HG02852 (cell line): ENCODE measurements around the gene ESRRA.

Experiments used
- ATAC-seq: cut with Tn5 transposase; IDR thresholded peaks from one replicate; pipeline ENCODE4 v1.9.1; 2021; ENCODE audit warnings: mild to moderate bottlenecking, moderate library complexity; ENCODE audit not compliant: unreplicated experiment

ESRRA gene

GRCh38 chr11:64327375-64327774, 22.1 kb downstream of the ESRRA start:
- ATAC-seq: no peak

DNA sequence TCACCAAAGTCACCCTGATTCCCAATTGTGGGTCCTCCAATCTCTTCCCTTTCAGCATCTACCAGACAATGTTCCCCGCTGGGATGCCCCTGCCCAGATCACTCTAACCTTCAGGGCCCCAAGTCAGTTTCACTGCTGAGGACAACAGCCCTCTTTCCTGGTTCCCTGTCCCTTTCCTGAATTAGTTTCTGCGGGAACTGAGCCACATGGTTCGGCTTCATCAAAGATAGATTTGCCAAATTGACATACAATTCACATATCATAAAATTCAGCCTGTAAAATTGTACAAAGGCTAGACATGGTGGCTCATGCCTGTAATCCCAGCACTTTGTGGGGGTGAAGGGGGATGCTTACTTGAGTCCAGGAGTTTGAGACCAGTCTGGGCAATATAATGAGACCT, 22.7 kb downstream of the ESRRA start:
- ATAC-seq: no peak

- no peak for ATAC-seq
These were observed 25.6 kb downstream of the ESRRA start for GRCh38 chr11:64330888-64331287.

DNA sequence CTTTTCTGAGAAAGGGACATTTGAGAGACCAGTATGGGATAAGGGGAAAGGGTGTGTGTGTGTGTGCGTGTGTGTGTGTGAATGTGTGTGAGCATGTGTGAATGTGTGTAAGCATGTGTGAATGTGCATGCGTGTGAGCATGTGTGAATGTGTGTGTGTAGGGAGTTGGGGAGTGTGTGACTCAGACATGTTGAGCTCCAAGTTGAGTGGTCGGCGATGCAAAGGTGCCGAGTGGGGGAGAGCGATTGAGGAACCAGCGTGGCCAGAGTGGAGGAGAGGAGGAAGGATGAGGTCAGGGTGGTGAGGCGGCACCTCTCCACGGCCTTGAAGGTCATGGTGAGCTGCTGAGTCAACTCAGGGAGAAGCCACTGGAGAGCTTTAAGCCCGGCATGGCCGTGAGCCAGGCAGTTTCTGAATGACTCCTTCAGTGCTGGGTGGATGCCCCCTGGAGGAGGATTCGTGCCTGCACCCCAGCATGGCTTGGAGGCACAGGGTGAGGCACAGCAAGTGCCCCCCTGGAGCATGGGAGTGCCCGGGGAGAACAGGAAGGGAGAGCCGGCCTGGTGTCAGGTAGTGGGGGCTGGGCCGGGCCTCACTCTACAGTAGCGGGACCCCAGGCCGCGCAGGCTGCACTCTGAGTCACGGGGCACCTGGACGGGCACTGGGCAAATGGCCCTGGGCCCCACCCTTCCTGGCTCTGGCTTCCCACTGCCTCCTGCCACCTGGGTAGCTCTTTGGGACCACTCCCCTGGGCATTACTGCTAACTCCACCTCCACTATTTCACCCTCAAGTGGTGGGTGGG, 26.4 kb downstream of the ESRRA start:
- no peak for ATAC-seq

- ATAC-seq: no peak
These were observed 28.2 kb downstream of the ESRRA start for GRCh38 chr11:64333556-64333955.

GRCh38 chr11:64334764-64335735, 29.7 kb downstream of the ESRRA start:
- ATAC-seq: peak; percentile 74

DNA sequence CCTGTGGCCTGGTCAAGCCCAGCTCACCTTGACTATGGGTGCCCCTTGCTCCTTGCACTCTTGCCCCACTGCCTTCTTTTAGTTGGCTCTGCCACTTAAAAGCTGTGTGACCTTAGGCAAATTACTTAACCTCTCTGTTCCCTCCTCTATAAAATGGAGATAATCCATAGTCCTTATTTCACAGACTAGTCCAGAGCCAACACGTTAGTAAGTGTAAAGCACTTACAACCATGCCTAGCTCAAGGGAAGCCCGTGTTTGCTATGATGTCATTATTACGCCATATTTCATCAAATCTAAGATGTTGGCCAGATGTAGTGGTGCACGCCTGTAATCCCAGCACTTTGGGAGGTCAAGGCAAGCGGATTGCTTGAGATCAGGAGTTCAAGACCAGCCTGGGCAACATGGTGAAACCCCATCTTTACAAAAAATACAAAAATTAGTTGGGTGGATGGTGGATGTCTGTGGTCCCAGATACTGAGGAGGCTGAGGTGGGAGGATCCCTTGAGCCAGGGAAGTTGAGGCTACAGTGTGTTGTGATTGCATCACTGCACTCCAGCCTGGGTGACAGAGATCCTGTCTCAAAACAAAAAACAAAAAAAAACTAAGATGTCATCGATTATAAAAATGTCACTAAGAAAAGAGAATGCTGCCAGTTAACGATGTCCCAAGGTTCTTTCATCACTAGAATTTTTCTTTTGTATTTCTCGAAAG, 32.4 kb downstream of the ESRRA start:
- ATAC-seq: no peak

DNA sequence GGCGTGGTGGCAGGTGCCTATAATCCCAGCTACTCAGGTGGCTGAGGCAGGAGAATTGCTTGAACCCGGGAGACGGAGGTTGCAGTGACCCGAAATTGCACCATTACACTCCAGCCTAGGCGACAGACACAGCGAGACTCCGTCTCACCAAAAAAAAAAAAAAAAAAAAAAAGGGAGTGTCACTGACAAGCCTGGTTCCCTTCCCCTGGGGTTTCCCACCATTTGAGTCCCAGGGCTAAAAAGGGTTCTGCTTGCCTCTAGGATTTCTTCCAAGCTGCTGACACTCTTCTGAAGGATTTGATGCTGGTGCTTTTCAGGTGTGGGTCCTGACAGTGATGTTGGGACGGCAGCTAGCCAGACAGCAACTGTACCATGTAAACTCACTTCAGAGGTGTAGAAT, 33.4 kb downstream of the ESRRA start:
- ATAC-seq: no peak

DNA sequence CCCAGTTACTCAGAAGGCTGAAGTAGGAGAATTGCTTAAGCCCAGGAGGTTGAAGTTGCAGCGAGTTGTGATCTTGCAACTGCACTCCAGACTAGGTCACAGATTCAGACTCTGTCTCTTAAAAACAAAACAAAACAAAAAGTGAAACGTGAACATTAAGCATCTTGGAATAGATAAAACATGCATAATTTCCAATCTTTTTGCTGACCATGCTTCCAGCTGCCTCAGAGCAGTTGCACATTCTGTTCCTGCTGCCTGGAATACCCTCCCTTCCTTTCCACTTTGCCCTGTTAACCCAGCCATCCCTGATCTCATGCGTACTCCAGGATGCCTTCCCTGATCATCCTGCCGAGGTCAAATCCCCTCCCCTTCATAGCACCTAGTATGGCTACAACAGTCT, 34.0 kb downstream of the ESRRA start:
- no peak for ATAC-seq

DNA sequence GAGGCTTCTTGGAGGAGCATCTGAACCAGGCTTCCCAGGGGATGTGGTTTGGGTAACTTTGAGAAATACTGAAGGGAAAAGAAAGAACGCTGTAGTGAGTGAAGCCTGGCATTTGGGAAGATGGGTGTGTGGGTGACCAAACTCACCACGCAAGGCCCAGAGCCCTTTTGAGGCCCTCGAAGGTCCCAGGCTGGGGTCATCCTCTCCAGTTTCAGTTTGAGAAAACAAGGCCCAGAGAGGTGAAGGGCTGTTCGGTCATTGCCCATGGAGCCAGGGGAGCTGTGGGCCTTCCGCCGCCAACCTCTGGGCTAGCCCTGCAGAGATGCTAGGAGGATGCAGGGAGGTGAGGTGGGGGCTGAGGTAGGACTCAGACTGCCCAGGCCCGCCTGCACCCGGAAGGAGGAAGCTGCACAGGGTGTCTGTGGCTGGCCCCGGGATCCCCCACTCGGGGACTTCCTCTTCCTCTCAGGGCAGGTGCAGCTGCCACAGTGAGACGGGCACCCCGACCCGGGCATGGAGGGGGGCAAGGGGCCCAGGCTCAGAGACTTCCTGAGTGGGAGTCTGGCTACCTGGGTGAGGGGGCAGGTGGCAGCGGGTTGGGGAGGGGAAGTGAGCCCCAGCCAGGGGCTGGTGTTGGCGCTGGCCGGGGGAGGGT, 34.6 kb downstream of the ESRRA start, which contains the start of gene CCDC88B:
Gene CCDC88B, plus strand, starts transcription at position 451 of the 655 bp plus-strand sequence. Its CDS starts 63 bp downstream, at position 514.
- ATAC-seq: peak; percentile 54

- peak; percentile 47 for ATAC-seq
These were observed 35.5 kb downstream of the ESRRA start for GRCh38 chr11:64340671-64341335.

DNA sequence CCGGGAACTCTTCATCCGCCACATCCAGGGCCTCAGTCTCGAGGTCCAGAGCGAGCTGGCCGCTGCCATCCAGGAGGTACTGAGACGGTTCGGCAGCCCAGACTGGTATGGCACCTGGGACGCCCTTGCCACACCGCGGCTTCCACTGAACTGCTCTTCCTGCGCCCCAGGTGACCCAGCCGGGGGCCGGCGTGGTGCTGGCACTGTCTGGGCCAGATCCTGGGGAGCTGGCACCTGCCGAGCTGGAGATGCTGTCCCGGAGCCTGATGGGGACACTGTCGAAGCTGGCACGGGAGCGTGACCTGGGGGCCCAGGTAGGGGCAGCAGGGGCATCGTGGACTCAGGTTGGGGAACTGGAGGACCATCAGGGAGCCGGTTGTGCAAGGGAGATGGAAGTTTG, 36.1 kb downstream of the ESRRA start:
- ATAC-seq: no peak

DNA sequence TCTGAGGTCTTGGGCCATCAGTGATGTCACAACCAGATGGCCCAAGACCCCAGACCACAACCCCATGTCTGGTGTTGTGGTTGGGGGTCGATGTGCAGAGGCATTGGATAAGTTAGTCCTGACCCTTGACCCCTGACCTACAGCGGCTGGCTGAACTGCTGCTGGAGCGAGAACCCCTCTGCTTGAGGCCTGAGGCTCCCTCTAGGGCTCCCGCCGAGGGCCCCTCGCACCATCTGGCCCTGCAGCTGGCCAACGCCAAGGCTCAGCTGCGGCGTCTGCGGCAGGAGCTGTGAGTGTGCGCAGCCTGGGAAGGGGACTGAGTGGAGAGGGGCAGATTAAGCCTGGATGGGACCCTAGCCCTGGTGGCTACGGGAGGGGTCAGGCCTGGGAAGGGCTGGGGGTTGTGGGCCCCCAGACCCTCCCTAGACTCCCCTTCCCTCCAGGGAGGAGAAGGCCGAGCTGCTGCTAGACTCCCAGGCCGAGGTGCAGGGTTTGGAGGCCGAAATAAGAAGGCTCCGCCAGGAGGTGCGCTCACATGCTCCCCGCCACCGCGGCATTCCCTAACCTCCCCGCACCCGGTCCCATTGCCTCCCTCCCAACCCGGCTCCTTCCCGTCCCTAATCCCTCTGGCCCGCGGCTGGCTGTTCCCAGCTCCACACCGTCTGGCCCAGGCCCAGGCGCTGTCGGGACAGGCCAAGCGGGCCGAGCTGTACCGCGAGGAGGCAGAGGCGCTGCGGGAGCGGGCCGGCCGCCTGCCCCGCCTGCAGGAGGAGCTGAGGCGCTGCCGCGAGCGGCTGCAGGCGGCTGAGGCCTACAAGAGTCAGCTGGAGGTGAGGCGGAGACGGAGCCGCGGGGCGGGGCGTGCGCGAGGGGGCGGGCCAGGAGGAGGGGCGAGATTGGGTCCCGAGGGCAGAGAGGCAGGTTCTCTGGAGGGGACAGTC, 36.8 kb downstream of the ESRRA start:
- ATAC-seq: no peak

- no peak for ATAC-seq
These were observed 37.8 kb downstream of the ESRRA start for GRCh38 chr11:64342869-64343745.

DNA sequence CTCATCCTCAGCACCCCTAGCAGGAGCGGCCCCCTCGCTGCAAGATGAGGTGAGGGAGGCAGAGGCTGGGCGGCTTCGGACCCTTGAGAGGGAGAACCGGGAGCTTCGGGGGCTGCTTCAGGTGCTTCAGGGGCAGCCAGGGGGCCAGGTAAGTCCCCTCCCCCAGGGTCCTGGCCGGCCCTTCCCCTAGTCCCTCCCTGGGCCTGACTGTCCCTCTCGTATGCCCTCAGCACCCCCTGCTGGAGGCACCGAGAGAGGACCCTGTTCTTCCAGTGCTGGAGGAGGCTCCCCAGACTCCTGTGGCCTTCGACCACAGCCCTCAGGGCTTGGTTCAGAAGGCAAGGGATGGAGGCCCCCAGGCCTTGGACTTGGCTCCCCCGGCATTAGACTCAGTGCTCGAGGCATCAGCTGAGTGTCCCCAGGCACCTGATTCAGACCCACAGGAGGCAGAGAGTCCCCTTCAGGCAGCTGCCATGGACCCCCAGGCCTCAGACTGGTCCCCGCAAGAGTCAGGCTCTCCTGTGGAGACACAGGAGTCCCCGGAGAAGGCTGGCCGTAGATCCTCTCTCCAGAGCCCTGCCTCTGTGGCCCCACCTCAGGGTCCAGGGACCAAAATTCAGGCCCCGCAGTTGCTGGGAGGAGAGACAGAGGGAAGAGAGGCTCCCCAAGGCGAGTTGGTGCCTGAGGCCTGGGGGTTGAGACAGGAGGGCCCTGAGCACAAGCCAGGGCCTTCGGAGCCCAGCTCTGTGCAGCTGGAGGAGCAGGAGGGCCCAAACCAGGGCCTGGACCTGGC, 38.6 kb downstream of the ESRRA start:
- ATAC-seq: no peak

DNA sequence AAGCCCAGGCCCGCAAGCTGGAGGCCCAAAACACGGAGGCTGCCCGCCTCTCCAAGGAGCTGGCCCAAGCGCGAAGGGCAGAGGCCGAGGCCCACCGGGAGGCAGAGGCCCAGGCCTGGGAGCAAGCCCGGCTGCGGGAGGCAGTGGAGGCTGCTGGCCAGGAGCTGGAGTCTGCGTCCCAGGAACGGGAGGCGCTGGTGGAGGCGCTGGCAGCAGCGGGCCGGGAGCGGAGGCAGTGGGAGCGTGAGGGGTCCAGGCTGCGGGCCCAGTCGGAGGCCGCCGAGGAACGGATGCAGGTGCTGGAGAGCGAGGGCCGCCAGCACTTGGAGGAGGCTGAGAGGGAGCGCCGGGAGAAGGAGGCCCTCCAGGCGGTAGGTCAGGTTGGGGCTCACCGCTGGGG, 39.5 kb downstream of the ESRRA start:
- ATAC-seq: no peak

DNA sequence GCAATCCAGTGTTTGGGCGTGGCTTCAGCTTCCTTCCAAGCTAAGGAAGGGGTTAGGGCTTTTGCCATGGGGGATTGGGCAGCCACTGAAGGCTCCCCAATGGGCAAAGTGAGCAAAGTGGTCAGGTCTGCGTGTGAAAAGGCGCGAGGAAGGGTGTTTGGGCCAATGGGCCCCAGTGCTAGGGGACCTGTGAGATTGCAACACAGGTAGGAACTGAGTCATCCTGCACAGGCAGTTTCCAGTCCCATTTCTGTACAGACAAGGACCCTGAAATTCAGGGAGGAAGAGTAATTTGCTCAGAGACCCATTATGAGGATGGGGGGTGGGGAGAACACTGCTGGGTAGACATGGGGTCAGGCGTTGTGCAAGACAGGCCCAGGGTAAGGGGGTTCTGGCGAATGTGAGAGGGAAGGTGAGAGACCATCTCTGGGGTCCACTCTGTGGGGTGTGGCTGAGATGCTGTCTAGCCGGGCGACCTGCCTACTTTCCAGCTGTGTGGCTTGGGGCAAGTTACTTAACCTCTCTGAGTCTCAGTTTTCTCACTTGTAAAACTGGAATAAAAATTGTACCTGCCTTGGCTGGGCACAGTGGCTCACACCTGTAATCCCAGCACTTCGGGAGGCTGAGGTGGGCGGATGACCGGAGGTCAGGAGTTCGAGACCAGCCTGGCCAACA, 42.0 kb downstream of the ESRRA start:
- no peak for ATAC-seq
